Dermis microvascular lymphatic vessel endothelial cell (primary cell): ENCODE measurements around the gene MC1R. TPM values are rescaled to one million over a fixed set of nuclear protein-coding genes. Genes with fewer than 3 reads are reported as not detected.
"Not testable (repeated sequence)": the region's sequence is repeated elsewhere in the genome, so short reads cannot be mapped to it uniquely, and the experiment has no call there.

Source experiments
- DNase-seq, 2 donors: peaks; one replicate each; pipeline versions ENCODE4 v3.0.0 to v3.0.0-alpha.2; 2010; ENCODE audit warnings: low read depth in 2 of 2
- total RNA-seq: library from RNA; depleted of rRNA; stranded (reverse); fragments of >200 nt; gene quantifications from 2 replicates; pipeline ENCODE4 v1.2.1, GENCODE V29; 2014

The MC1R gene
- total RNA-seq, 1 donor from 2014 or later, result 1.0 TPM

- not testable (repeated sequence) for DNase-seq
Measured at GRCh38 chr16:89934019-89934418, 15.4 kb downstream of the MC1R start.

GRCh38 chr16:89934611-89935553, 16.2 kb downstream of the MC1R start:
- no peak for DNase-seq

- DNase-seq, result not testable (repeated sequence)
Measured at GRCh38 chr16:89935620-89936019, 17.0 kb downstream of the MC1R start.

- no peak for DNase-seq
Measured at GRCh38 chr16:89936034-89936433, 17.4 kb downstream of the MC1R start.

DNA sequence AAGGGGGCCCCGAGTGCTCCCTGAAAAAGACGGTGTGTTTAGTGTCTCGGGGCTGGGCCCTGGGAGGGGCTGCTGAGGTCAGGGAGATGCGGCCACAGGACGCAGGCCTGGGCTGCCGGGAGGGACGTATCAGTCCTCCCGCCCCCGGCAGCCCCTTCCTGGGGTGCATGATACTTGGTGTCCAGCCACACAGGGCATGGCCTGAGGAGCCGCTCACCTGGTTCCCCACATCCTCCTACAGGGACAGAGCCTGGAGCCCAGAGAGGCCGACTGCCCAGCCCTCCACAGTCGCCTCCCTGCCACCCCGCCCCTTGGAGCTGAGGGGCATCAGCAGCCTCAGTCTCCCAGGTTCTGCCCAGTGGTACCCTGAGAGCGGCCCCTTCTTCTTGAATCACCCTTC, 17.8 kb downstream of the MC1R start:
- DNase-seq, result no peak

DNA sequence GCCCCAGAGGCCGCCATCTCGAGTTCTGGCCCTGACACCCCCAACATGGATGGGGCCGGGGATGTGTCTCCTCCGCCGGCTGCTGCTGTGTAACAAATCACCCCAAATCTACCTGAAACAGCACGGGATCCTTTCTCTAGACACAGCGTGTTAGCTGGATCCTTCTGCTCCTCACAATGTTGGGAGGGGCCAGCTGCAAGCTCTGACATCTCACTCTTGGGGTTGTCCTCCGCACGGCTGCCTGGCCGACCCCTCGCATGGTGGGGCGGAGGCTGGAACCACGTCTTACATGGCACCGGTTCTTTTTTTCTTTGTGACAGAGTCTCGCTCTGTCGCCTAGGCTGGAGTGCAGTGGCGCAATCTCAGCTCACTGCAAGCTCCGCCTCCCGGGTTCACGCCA, 18.3 kb downstream of the MC1R start:
- no peak for DNase-seq

- no peak for DNase-seq
Measured at GRCh38 chr16:89938175-89938885, 19.7 kb downstream of the MC1R start.

DNA sequence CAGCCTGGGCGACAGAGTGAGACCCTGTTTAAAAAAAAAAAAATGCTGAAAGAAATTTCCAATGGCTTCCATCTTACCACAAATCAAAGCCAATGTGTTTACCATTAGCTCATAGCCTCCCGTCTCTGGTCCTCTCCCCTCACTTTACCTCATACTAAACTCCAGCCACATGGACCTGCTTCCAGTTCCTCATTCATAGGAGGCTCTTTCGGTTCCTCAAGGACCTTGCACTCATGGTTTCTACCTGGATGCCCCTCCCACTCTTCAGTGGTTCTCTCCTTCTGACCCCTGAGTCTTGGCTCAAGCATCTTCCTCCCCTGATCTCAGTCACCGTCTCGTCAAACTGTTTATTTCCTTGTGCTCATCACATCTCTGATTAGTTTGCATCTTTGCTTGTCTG, 26.1 kb downstream of the MC1R start:
- no peak for DNase-seq

DNA sequence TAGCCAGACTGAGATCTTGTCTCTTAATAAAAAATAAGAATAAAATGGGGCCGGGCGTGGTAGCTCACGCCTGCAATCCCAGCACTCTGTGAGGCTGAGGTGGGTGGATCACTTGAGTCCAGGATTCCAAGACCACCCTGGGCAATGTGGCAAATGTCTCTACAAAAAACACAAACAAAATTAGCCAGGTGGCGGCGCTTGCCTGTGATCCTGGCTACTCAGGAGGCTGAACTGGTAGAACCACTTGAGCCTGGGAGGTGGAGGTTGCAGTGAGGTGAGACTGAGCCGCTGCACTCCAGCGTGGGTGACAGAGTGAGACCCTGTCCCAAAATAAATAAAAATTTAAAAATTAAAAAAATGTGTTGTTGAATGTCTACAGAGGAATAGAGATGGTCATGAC, 27.0 kb downstream of the MC1R start:
- no peak for DNase-seq

DNA sequence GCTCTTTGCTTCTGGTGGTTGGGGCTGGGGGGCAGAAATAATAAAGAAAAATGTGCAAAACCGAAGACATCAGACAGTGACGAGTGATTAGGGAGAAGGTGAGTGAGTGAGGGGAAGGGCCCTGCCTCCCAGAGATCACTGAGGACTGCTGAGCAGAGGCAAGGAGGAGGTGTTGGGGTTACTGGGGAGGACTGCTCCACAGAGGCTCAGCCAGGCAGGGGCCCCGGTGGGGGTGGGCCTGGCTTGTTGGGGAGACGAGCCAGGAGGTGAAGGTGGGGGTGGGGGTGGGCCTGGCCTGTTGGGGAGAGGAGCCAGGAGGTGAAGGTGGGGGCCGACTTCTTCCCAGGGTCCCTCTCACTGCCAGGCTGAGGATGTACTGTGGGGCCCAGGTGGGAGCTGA, 27.9 kb downstream of the MC1R start:
- DNase-seq, result no peak

- no peak for DNase-seq
Measured at GRCh38 chr16:89949121-89949742, 30.6 kb downstream of the MC1R start.

- no peak for DNase-seq
Measured at GRCh38 chr16:89949756-89950155, 31.1 kb downstream of the MC1R start.

DNA sequence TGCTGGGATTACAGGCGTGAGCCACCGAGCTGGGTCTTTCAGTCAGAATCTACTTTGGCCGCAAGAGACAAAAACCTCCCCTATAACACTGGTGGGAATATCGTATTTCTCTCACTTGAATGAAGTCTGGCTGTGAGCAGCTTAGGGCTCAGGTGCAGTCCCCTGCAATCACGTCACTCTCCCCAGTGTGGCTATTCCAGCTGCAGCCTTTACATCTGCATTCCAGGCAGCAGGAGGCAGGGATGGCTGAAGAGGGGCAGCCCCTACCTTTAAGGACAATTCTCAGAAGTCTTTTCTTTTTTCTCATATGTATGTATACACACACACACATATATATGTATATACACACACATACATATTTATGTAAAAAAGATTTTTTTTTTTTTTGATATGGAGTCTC, 32.8 kb downstream of the MC1R start:
- DNase-seq, result no peak

- no peak for DNase-seq
Measured at GRCh38 chr16:89952049-89952448, 33.4 kb downstream of the MC1R start.

DNA sequence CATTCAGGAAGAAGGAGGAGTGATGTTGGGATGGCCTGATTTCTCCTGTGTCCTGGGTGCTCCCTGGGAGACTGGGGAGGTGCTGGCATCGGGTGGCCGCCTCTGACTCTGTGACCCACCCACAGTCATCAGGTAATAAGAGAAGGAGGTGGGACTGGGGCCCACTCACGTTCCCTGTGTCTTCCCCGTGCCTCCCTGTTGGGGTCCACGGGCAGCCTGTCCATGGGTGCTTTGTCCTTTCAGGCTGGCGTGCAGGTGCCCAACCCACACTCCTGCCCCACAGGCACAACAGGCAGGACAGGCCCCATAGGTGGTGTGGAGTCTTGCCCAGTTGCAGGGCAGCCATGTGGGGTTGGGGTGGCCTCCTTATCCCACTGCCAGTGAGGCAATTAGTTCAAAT, 33.9 kb downstream of the MC1R start:
- no peak for DNase-seq

DNA sequence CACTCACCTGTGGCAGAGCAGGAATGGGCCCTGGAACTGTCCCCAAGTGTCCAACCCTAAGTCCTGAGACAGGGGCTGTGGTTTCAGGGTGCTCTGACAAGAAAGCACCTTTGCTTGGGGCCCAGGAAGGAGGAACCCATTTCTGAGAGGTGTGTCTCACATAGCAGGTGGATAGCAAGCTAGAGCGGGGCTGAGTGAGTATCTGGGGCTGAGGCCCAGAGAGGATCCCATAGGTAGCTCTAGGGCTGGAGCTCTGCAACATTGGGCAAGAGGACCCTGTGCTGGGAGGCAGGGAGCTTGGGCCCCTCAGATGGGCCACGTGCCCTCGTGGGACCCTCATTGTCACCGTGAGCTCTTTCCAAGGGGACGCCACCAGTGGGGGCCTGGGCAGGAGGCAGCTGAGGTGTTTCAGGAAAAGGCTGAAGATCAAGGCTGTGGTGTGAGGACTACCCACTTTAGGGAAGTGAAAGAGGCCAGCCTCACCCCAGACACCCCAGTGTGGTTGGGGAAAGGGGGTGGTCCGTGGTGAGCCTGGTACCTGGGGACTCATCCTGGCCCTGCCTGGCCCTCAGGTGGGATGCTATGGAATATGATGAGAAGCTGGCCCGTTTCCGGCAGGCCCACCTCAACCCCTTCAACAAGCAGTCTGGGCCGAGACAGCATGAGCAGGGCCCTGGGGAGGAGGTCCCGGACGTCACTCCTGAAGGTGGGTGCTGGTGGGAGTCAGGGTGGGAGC, 35.2 kb downstream of the MC1R start:
- no peak for DNase-seq

- DNase-seq, result no peak
Measured at GRCh38 chr16:89954462-89954861, 35.8 kb downstream of the MC1R start.

DNA sequence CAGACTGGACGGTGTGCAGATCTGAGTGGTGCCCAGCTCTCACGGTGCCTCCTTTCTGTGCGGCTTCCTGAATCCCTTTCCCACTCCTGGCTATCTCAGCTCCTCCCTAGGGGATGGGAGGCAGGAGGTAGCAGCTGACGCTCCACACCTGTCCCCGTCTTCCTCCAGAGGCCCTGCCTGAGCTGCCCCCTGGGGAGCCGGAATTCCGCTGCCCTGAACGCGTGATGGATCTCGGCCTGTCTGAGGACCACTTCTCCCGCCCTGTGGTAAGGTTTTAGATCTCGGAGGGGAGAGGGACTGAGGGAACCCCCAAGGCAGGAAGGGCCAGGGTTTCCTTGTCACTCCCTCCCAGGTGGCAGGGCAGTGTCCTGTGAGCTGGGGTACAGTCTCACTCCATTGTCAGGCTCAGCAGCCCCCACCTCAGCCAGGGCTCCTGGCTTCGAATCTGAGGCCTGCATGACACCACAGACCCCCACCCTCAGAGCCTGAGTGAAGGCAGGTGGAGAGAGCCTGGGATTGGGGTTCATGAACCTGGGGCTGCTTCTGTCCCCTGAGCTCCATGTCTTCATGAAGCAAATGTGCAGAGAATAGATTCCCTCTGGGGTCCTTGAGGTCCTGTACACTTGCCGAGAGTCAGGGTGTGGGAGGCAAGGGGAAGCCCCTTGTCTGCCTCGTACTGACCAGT, 36.5 kb downstream of the MC1R start:
- no peak for DNase-seq

DNA sequence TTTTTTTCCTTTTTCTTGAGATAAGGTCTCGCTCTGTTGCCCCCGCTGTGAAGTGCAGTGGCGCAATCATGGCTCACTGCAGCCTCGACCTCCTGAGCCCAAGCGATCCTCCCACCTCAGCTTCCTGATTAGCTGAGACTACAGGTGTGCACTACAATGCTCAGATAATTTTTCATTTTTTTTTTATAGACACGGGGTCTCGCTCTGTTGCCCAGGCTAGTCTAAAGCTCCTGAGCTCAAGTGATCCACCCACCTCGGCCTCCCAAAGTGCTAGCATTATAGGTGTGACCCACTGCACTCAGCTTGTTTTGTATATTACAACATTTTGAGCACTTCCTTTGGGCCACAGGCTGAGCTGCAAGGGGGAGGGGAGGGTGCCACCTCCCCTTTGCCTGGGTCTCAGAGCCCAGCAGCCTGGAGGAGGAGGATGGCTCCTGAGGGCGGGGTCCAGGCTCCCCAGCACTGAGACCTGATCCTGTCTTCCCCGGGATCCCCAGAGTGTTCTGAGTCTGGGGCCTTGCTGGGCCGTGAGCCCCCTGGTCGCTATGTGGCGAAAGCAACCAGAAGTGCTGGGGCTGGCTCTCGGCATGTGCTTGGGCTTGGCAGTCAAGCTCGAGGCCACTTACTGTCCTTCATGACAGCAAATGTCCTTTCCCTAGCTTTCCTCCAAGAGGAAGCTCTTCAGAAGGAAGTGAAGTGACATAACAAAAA, 38.0 kb downstream of the MC1R start:
- no peak for DNase-seq

- DNase-seq, result no peak
Measured at GRCh38 chr16:89957216-89957785, 38.6 kb downstream of the MC1R start.
